Measurements from ENCODE around the gene MTREX.

Gene MTREX

DNA sequence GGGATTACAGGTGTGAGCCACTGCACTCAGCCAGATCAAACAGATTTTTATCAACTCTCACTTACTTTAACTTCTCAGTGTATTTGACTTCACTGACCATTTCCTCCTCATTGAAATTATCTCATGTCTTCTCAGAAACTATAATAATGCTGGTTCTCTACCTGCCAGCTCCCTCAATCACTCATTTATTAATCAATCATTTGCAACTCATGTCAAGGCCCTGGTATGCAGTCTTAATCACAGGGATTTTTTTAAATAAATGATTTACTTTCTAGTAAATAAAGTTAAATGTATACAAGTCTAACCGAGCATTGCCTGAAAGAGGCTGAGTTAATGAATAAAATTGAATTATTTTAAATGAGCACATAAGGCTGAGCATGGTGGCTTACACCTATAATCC lies 163.7 kb downstream of the MTREX start:
- DNase-seq (ENCODE audit: low read depth in 2 of 2), result no peak

DNA sequence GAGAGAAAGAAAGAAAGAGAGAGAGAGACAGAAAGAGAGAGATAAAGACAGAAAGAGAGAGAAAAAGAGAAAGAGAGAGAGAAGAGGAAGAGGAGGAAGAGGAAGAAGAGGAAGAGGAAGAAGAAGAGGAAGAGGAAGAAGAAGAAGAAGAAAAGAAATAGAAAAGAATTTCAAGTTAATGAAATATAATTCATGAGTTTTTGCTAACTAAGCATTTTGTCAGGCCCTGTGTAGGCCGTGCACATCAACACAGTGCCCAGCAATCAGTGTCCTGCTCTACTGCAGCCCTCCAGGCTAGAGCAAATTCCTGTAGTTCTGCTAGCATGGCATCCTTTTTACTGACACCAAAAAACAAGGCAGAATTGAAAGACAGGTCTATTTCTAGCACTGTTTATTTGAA lies 164.9 kb downstream of the MTREX start:
- DNase-seq (ENCODE audit: low read depth in 2 of 2), result no peak

Measured in stimulated activated CD8-positive, alpha-beta memory T cell treated with anti-CD3 and anti-CD28 coated beads, Interleukin-2, amount 100 ng/mL, for 1 hour (primary cell).